GM19238 (cell line): ENCODE results near the gene KIF21B.
"Not testable (repeated sequence)": the region's sequence is repeated elsewhere in the genome, so short reads cannot be mapped to it uniquely, and the experiment has no call there.

Experiments used
- DNase-seq: peaks from one replicate; pipeline ENCODE4 v3.0.0; 2011; ENCODE audit warnings: low spot score; ENCODE audit not compliant: insufficient read length

Gene KIF21B

DNA sequence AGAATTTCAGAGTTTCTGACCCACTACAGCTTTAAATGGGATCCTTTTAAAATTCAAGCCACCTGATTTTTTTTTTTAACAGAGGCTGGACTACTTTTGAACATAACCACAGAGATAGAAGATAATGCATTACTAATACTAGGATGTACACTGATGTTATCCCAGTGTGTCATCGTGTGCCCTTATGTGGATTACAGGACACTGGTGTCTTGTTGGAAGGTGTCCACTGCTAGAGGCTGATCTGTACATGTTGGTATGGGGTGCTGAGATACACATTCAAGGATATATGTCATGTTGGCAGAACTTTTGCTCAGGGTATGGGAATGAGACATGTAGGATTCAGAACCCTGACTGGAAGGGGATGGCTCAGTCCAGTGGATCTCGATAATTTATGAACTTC lies 72.5 kb downstream of the KIF21B start:
- no peak for DNase-seq

- no peak for DNase-seq
Measured at GRCh38 chr1:200949626-200950025, 73.9 kb downstream of the KIF21B start.

DNA sequence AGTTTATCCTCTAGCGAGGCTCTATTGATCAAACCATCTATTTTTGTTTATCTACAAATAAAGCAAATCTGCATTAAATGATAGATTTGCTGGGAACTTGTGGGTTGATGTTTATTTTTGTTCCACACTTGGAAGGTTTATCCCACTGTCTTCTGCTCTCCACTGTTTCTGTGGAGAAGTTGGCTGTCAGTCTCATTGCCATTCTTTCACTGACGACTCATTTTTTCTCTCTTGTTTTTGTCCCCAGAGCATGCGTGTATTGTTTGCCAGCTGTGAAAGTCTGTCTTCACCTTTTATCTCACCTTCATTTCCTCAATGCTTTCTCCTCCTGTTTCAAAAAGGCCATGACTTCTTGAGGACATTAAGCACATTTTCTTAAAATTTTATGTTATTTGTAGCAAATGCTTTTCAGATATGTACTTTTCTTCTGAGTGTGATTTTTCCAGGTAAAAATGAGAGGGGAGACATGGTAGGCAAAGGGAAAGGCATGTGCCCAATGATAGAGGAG lies 76.4 kb downstream of the KIF21B start:
- no peak for DNase-seq

GRCh38 chr1:200945111-200945510 lies 78.4 kb downstream of the KIF21B start:
- DNase-seq = no peak

DNA sequence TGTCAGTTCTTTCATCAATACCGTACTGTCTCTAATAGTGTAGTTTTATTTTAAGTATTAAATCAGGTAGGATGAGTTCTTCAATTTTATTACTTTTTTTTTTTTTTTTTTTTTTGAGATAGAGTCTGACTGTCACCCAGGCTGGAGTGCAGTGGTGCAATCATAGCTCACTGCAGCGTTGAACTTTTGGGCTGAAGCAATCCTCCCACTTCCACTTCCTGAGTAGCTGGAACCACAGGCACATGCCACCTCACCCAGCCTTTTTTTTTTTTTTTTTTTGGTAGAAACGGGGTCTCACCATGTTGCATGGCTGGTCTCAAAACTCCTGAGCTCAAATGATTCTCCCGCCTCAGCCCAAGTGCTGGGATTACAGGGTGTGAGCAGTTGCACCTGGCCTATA lies 84.6 kb downstream of the KIF21B start:
- DNase-seq = no peak

GRCh38 chr1:200935286-200935962 lies 88.1 kb downstream of the KIF21B start:
- DNase-seq = not testable (repeated sequence)

- DNase-seq = no peak
Measured at GRCh38 chr1:200934676-200935245, 88.8 kb downstream of the KIF21B start.

GRCh38 chr1:200931776-200932175 lies 91.7 kb downstream of the KIF21B start:
- no peak for DNase-seq

DNA sequence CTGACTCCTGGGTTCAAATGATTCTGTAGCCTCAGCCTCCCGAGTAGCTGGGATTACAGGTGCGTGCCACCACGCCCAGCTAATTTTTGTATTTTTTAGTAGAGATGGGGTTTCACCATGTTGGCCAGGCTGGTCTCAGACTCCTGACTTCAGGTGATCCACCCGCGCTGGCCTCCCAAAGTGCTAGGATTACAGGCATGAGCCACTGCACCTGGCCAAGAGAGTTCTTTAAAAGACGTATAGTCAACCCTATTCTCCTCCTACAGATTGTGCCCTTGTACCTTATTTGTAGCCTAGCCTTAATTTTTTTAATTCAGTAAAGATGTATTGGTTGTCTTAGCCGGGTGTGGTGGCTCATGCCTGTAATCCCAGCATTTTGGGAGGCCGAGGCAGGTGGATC lies 93.2 kb downstream of the KIF21B start:
- not testable (repeated sequence) for DNase-seq

DNA sequence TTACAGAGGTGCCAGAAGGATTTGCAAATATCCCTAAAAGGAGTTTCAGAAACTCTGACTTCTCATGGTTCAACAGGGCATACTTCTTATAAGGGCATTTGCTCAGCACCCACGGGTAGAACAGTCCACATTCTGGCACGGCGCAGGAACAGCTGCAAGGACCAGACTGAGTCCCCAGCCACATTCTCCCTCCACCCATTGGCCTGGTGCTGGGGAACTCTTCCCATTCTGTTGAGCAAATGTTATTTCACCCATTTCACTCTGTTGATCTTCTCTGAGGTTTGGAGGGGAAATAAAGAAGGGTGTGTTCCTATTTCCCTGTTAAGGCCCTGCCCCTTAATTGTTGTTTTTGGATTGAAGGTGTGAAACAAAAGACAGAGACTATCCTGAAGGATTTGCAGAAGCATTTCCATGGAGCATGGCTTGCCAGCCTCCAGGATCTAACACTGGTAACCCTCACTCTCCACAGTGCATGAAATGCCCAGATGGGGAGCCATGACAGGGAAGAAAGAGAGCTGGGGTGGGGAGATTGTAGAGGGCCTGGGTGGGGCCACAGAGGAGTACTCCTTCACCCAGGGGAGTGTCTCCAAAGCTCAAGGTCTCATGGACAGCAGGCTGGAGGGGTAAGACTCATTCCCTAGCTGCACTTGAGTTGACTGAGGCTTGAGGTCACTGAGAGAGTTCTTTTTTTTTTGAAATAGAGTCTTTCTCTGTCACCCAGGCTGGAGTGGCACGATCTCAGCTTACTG lies 93.8 kb downstream of the KIF21B start:
- DNase-seq = no peak

DNA sequence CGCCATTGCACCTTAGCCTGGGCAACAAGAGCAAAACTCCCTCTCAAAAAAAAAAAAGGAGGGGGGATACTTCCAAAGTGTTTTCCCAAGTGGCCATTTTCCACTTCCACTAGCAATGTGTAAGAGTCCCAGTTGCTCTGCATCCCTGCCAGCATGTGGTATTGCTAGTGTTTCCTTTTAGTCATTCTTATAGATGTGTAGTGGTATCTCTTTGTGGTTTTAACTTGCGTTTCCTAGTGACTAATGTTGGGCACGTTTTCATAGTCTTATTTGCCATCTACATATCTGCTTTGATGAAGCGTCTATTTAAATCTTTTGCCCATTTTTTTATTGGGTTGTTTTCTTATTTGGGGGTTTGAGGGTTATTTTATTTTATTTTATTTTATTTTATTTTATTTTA lies 97.7 kb downstream of the KIF21B start:
- no peak for DNase-seq

GRCh38 chr1:200923601-200924000 lies 99.9 kb downstream of the KIF21B start:
- DNase-seq = no peak

DNA sequence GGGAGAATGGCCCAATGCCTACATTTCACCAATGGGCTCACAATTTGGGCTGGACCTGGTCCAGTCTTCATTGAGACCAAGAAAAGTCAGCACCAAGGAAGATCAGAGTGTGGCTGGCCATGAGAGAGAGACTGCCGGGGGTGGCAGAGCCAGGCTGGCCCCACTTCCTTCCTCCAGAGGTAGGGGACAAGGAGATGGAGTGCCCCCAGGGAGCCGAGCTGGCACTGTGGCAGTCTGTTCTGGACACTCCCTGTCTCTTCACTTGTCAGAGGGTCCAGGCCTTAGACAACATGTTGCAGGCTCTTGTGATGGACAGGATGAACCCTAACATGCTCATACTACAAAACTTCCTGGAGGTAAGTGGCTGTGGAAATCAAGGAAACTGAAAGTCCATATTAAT lies 101.1 kb downstream of the KIF21B start:
- no peak for DNase-seq

GRCh38 chr1:200921571-200922110 lies 101.9 kb downstream of the KIF21B start:
- DNase-seq = no peak
